ENCODE data around the gene NOX3.

GRCh38 chr6:155436981-155437749 lies 18.5 kb downstream of the NOX3 start:
- TF ChIP-seq POLR2A (IDR thresholded peaks at IDR 0.05) (no peak), CTCF (IDR thresholded peaks at IDR 0.05) (no peak)
